Loucy (cell line): ENCODE measurements around the gene EML1.

Experiments used
- H2AFZ ChIP-seq: fragments of 200-600 bp; sonication (generic); 2 replicates; pipeline ENCODE4 v1.6.0; 2016; ENCODE audit warnings: antibody characterized with exemption, mild to moderate bottlenecking, low read length, moderate library complexity
- H3F3A ChIP-seq: fragments of 200-600 bp; 2 replicates; pipeline ENCODE4 v1.6.0; 2016; ENCODE audit warnings: antibody characterized with exemption, low read depth, mild to moderate bottlenecking
- H3K27me3 ChIP-seq: fragments of 200-600 bp; sonication (generic); 2 replicates; pipeline ENCODE4 v1.6.1; 2014; ENCODE audit warnings: low read length, mild to moderate bottlenecking; ENCODE audit not compliant: insufficient read depth, poor library complexity, severe bottlenecking
- H3K36me3 ChIP-seq: fragments of 200-600 bp; sonication (generic); 2 replicates; pipeline ENCODE4 v1.6.1; 2016; ENCODE audit warnings: low read length; ENCODE audit not compliant: insufficient read depth
- H3K4me1 ChIP-seq: fragments of 200-600 bp; sonication (generic); 2 replicates; pipeline ENCODE4 v1.5.1; 2014; ENCODE audit warnings: low read length, mild to moderate bottlenecking; ENCODE audit not compliant: insufficient read depth, poor library complexity, severe bottlenecking
- H3K4me2 ChIP-seq: fragments of 200-600 bp; sonication (generic); 2 replicates; pipeline ENCODE4 v1.6.0; 2014; ENCODE audit warnings: antibody characterized with exemption, low read length, low read depth, mild to moderate bottlenecking; ENCODE audit not compliant: poor library complexity, severe bottlenecking
- H3K4me3 ChIP-seq: fragments of 200-600 bp; sonication (generic); 2 replicates; pipeline ENCODE4 v1.5.1; 2014; ENCODE audit warnings: low read length, mild to moderate bottlenecking, mixed read lengths; ENCODE audit not compliant: poor library complexity, severe bottlenecking
- H3K79me2 ChIP-seq: fragments of 200-600 bp; sonication (generic); 2 replicates; pipeline ENCODE4 v1.6.1; 2014; ENCODE audit warnings: low read length; ENCODE audit not compliant: insufficient read depth
- H3K9ac ChIP-seq: fragments of 200-600 bp; sonication (generic); 2 replicates; pipeline ENCODE4 v1.6.0; 2014; ENCODE audit warnings: mild to moderate bottlenecking, low read depth, low read length, moderate library complexity; ENCODE audit not compliant: poor library complexity, severe bottlenecking
- H3K9me2 ChIP-seq: fragments of 200-600 bp; sonication (generic); replicated peaks from 2 replicates; pipeline ENCODE4 v1.6.1; 2016; ENCODE audit warnings: low read depth, low read length, mixed read lengths
- H3K9me3 ChIP-seq: fragments of 200-600 bp; sonication (generic); 2 replicates; pipeline ENCODE4 v1.6.1; 2014; ENCODE audit warnings: mild to moderate bottlenecking, antibody characterized with exemption, low read length, low read depth; ENCODE audit not compliant: insufficient read depth
- H4K20me1 ChIP-seq: fragments of 200-600 bp; sonication (generic); 2 replicates; pipeline ENCODE4 v1.6.0; 2014; ENCODE audit warnings: antibody characterized with exemption, low read length, mild to moderate bottlenecking; ENCODE audit not compliant: insufficient read depth, poor library complexity, severe bottlenecking
- EZH2phosphoT487 ChIP-seq: fragments of 200-600 bp; IDR thresholded peaks from 2 replicates; pipeline ENCODE4 v1.6.1; 2018; ENCODE audit warnings: antibody characterized with exemption, mild to moderate bottlenecking, moderate library complexity, borderline replicate concordance
- TF ChIP-seq, protein P1 (sequence below): fragments of 200-600 bp; sonication (generic); conservative IDR thresholded peaks from 2 replicates; pipeline ENCODE4 v1.5.1; 2014; ENCODE audit warnings: mild to moderate bottlenecking, antibody characterized with exemption, low read length

EML1 gene

DNA sequence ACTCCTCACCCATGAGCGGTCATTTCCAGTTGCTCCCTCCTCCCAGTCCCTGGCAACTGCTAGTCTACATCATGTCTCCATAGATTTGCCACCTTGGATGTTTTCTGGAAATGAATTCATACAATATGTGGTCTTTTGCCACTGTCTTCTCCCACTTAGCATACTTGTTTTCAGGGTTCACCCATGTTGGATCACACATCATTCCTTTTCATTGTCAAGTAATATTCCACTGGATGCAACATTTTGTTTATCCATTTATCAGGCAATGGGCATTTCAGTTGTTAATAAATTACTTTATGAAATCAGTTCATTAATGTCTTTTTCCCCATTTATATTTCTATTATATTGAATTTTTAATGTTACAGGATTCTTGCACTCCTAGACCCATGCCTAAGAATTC lies 64.3 kb downstream of the EML1 start:
- TF ChIP-seq, protein P1, sequence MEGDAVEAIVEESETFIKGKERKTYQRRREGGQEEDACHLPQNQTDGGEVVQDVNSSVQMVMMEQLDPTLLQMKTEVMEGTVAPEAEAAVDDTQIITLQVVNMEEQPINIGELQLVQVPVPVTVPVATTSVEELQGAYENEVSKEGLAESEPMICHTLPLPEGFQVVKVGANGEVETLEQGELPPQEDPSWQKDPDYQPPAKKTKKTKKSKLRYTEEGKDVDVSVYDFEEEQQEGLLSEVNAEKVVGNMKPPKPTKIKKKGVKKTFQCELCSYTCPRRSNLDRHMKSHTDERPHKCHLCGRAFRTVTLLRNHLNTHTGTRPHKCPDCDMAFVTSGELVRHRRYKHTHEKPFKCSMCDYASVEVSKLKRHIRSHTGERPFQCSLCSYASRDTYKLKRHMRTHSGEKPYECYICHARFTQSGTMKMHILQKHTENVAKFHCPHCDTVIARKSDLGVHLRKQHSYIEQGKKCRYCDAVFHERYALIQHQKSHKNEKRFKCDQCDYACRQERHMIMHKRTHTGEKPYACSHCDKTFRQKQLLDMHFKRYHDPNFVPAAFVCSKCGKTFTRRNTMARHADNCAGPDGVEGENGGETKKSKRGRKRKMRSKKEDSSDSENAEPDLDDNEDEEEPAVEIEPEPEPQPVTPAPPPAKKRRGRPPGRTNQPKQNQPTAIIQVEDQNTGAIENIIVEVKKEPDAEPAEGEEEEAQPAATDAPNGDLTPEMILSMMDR, result no peak
- TF ChIP-seq EZH2phosphoT487, result no peak
- Histone ChIP-seq H3K9me2 (no peaks in the 10 kb centered on the region), H3K4me3 (no peak overlapping the region)

DNA sequence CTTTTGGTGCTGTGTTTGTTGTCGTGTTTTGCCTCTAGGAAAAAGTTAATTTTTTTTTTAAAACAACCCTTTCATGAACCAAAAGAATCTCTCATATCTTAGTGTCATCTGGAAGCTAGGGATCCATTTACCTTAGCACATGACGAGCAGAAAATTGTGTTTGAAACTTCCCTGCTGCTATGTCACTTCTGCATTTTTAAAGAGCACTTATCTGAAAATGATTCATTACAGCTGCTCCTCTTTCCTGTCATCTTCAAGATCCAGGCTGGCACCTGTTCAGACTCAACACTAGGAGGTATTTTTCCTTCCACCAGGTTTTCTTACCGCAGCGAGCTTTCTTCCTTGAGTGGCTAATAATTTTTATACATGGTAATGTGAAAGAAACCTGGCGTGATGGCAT lies 67.0 kb downstream of the EML1 start:
- Histone ChIP-seq H3K9ac (no peak overlapping the region), H3K79me2 (no peaks in the 10 kb centered on the region), H3K9me2 (no peaks in the 10 kb centered on the region), H2AFZ (no peak overlapping the region), H3K4me3 (no peak overlapping the region), H3K9me3 (no peaks in the 10 kb centered on the region), H3K36me3 (no peaks in the 10 kb centered on the region), H4K20me1 (no peaks in the 10 kb centered on the region), H3K4me1 (no peaks in the 10 kb centered on the region), H3K27me3 (peaks cover 6% of the 10 kb centered on the region), H3F3A (no peaks in the 10 kb centered on the region), H3K4me2 (no peak overlapping the region)
- TF ChIP-seq EZH2phosphoT487, result no peak
- TF ChIP-seq, protein P1, result no peak

More for the DNA sequence above, 64.3 kb downstream of the EML1 start:
- no peaks in the 10 kb centered on the region for H3K9me3 ChIP-seq
- no peak overlapping the region for H2AFZ ChIP-seq
- no peaks in the 10 kb centered on the region for H3K4me1 ChIP-seq
- H3K4me2 ChIP-seq, result no peak overlapping the region
- no peak overlapping the region for H3K9ac ChIP-seq
- peaks cover 6% of the 10 kb centered on the region for H3K27me3 ChIP-seq
- no peaks in the 10 kb centered on the region for H4K20me1 ChIP-seq
- no peaks in the 10 kb centered on the region for H3K36me3 ChIP-seq
- H3K79me2 ChIP-seq, result no peaks in the 10 kb centered on the region
- no peaks in the 10 kb centered on the region for H3F3A ChIP-seq

DNA sequence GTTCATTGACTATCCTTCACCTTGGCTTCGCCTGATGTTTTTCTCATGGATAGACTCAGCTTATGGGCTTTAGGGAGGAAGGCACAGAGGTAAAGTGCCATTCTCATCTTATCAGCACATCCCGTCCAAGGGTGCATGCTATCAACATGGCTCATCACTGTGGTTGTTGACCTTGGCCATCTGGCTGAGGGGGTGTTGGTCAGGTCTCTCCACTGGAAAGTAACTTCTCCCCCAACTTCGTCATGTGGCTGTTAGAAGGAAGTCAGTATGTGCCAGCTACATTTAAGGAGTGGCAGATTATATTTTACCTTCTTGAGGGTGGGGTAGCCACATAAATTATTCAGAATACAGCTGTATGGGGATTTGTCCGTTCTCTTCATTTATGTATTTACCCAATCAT lies 68.9 kb downstream of the EML1 start:
- TF ChIP-seq EZH2phosphoT487, result no peak
- TF ChIP-seq, protein P1, result no peak
- Histone ChIP-seq H3K9me3 (no peaks in the 10 kb centered on the region), H3K4me2 (no peak overlapping the region), H3K27me3 (no peaks in the 10 kb centered on the region), H3K79me2 (no peaks in the 10 kb centered on the region), H3F3A (no peaks in the 10 kb centered on the region), H3K4me1 (no peaks in the 10 kb centered on the region), H3K9me2 (no peaks in the 10 kb centered on the region), H2AFZ (no peak overlapping the region), H4K20me1 (no peaks in the 10 kb centered on the region), H3K36me3 (no peaks in the 10 kb centered on the region), H3K9ac (no peak overlapping the region), H3K4me3 (no peak overlapping the region)
